ENCODE results near the gene PRIMPOL.
"Not testable (repeated sequence)": the region's sequence is repeated elsewhere in the genome, so short reads cannot be mapped to it uniquely, and the experiment has no call there.

PRIMPOL gene

DNA sequence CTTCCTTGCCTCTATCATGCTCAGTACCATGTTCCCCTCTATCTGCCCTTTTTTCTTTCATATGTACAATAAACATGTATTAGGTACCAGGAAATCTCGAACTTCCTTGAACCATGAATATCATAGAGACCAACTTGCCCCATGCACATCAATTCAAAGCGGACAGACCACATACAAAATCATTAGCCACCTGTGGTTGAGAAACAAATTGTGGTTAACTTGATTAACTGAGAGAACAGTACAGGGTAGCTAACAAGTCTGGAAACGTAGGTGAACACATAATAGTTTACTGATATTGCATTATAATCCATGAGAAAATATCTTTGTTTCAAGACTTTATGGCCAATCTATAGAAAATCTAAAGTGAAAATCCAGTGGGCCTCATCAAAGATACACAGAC is 8.5 kb upstream of the PRIMPOL start:
- DNase-seq (ENCODE audit: low read depth in 2 of 2), result no peak

DNA sequence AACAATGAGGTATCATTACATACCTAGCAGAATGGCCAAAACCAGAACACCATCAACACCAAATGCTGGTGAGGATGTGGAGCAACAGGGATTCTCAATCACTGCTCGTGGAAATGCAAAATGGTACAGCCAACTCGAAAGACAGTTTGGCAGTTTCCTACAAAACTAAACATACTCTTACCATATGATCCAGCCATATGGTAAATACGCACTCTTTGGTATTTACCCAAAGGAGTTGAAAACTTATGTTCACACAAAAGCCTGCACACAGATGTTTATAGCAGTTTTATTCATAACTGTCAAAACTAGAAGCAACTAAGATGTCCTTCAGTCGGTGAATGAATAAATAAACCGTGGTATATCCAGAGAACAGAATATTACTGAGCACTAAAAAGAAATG is 8.1 kb upstream of the PRIMPOL start:
- no peak for DNase-seq (ENCODE audit: low read depth in 2 of 2)

DNA sequence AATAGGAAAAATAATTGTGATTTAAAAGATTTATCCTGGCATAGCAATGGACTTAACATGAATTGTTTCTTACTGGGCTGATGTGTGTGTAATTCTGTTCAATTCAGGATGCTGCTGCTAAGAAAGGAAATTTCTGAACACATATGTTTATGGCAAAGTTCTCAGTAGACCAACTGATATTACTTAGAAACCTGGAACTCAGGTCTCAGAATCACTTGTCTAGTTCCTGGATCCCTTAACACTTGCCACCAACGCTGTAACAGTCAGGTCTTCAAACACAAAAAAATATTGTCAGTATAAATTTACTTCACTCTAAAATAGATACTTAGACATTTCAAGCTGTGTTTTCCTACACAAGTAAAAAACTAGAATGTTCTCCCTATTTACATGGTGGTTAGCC is 5.8 kb upstream of the PRIMPOL start:
- DNase-seq (ENCODE audit: low read depth in 2 of 2), result no peak

DNA sequence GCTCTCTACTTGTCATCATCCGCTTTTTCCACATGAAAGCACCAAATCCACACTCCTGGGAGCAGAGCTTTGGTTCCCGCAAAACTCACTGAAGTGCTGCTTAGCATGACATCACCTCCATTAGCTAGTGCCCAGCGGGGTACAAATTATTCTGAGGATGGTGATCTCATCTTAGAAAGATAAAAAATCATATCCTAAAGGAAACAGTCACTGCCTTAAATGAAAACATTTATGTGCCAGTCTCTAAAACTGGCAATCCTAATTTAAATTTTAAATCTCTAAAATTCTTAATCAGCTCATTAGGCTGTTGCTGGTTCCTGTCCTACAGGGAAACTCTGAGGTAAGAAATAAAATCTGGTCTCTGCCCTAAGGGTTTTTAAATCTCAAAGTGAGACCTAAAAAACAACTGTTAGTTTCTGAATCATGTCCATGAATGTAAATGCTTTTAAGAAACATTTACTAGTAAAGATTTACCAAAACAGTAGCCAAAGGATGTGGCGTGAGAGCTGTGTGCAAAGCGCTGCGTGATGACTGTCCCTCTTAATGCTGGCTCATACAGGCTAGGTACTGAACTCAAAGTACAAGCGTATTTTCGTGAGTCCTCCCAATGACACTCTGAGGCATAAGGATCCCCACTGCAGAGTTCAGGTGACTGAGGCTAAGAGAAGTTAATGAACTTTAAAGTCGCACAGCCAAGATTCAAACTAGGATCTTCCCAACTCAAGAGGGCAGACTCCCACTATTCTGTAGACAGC is 4.8 kb upstream of the PRIMPOL start:
- DNase-seq (ENCODE audit: low read depth in 2 of 2), result no peak

DNA sequence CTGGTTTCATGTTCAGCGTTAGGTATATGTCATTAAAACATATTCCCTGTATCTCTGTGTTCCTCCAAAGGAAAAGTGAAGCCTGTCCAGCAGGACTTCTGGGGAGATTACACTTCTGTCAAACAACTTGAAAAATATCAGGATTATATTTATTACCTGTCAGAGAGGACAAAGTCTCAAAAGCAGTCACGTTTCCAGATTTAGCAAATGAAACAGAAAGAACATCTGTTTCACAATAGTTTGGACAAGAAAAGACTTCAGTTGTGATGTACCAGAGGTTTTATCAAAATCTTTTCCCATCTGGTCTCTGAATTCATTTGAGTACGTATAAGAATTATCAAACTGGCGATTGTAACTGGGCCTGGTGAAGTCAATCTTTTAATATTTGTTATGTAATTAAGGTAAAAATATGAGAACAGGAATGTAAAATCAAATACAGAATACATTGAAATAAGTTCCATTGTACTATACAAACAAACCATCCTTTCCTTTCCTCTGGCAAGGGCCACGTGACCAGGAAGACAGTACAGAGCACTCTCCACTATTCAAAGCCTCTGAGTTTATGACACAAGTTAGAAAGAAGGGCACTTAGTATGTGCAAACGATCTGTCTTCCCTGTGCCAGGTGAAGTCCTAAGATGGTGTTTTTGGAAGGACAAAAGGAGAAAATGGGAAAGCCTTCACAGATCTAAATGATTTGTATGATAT is 3.5 kb upstream of the PRIMPOL start:
- DNase-seq (ENCODE audit: low read depth in 2 of 2), result no peak

DNA sequence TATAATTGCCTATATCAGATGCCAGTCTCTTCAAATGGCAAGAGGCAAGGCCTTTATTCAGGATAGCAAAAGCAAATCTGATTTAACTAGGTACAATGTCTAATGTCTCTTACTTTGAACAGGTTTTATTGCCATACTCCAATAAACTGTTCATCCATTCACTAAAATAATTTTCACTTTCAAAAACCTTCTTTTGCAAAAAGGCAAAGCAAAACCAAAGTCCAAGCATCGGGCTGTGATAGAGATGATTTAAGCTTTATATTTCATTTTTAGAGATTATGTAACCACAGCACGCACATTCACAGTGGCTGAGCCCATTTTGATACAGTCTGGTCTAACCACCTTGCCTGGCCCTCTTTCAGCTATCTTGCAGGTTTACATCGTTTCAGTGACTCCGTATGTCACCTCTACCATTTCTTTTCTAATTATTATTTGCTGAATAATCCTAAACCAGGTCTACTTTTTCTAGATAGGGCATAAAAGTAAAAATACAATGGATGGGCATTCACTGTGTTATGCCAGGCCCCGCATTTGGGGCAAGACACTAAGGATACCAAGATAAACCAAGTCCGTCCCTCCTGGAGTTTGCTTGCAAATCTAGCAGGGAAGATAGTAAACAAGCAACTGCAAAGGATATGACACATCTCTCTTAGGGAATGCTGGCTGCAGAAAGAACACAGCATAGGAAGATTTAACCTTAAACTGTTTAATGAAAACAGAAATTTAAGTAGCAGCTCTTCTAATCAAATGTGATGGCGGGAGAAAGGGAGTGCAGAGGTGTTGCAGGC is 2.1 kb upstream of the PRIMPOL start:
- DNase-seq (ENCODE audit: low read depth in 2 of 2), result no peak

DNA sequence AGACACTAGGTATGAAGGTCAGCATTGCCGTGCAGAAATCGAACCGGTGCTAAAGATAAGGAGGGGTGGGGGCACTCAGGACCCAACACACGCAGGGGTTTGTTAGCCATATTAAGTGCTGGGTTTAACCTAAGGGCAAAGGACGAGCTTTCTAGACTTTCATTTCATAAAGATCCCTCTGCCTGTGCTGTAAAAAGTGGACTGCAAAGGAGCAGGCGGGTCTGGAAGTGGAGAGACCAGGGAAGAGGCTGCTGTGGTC is 1.6 kb upstream of the PRIMPOL start:
- no peak for DNase-seq (ENCODE audit: low read depth in 2 of 2)

DNA sequence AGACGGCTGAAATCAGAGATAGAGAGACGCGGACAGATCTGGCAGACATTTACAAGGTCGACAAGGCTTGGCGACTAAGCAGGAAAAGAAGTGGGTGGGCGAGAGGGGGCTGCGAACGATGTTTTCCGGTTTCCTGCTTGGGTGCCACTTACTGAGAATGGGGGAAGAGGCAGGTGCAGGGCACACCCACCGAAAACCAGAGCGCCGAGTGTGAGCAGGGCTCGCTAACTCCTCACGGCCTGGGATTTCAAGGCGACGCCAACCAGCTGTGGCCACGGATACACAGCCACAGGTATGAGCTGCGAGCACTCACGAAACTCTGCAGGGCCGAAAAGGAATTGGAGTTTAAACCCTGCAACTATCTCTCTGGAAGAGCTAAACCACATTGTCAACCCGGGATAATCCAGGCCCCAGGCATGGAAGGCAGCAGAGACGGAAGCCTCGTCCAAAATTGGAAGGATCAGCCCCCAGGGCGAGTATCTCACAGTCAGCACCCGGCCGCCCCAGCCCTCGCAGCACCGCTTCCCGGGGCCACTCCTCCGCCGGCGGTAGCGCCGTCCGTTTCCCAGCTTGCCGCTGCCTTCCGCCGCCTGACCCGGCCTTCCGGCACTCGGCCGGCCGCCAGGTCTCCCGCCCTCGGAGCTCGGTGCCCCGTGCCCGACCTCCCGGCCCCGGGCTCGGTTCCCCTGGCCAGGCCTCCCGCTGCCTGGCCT is 1.1 kb upstream of the PRIMPOL start:
- peak; percentile 16 to 32 for DNase-seq (ENCODE audit: low read depth in 2 of 2)

DNA sequence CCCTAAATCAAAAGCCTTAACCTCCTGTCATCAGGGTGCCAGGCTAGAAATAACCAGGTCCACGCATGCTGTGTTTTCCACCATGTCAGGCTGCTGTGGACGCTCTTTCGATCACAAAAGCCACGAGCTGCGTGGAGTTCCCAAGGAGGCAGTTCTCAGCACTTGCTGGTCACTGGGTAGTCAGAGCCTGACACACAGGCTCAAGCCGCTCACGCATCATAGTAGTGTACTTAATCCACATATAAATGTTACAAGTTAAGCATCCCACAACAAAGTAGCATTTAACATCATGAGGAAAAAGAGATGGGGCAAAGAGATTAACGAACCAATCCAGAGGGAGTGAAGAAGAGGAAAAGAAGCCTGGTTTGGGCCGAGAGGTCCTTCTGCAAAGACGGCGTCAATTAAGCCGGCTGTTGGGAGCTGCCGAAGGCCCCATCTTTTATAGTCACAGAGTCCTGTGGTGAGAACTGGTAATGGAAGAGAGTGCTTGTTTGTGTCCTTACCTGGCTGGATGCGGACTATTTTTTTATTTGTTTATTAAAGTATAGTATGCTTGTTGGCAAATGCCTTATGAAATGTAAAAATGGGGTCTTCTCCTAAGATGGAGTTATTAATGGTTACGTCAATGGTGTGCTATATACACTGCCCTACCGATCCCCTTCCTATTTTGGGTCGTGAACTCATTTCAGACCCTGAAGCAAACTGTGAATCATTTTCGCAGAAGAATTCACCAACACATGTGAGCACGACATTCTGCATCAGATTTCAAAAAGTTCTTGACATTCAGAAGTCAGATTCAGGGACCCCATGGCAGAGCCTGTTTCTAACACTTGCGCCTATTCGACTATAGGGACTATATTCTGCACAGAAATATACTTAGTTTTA is 675 bp downstream of the PRIMPOL start:
- no peak for DNase-seq (ENCODE audit: low read depth in 2 of 2)

DNA sequence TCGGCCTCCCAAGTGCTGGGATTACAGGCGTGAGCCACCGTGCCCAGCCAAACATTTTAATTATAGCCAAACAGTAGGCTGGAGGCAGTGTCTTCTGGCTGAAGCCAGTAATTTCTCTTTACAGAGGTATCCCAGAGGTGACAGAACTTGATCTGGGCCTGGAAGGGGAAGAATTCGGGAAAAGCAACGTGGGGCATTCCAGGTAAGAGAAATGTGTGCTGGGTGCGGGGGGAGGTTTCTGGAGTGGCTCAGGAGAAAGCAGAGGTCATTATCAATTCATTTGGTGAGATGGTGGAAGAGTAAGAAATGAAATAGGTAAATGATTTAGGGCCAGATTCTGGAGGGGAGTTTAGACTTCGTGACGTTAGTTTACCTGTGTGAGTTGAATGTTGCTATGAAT is 2.4 kb downstream of the PRIMPOL start:
- no peak for DNase-seq (ENCODE audit: low read depth in 2 of 2)

DNA sequence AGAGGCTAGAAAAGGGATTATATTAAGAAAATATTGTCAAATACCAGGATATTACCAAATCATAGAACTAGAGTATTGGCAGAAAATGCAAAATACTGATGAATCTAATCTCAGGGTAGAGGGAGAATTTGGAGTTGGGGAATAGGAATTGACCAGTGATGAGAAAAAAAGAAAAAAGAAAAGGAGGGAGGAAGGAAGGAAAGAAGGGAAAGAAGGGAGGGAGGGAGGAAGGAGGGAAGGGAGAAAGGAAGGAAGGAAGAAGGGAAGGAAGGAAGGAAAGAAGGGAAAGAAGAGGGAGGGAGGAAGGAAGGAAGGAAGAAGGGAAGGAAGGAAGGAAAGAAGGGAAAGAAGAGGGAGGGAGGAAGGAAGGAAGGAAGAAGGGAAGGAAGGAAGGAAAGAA is 3.1 kb downstream of the PRIMPOL start:
- not testable (repeated sequence) for DNase-seq (ENCODE audit: low read depth in 2 of 2)

DNA sequence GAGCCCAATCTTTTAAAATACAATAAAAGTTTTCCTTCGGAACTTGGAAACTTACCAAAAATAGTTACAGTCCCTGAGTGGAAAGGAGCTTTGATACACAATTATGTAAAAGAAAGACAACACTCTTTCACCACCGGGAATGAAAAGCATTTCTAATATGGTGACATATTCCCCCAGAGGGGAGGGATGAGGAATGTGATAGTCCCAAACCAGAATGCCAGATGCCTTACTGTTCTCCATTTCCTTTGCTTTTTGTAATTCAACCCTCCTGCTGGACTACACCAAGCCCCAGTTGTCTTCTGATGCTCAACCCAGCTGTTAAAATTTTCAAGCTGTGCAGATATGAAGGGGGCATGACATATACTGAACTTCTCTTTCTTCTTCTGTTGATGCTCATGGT is 4.1 kb downstream of the PRIMPOL start:
- DNase-seq (ENCODE audit: low read depth in 2 of 2), result no peak

DNA sequence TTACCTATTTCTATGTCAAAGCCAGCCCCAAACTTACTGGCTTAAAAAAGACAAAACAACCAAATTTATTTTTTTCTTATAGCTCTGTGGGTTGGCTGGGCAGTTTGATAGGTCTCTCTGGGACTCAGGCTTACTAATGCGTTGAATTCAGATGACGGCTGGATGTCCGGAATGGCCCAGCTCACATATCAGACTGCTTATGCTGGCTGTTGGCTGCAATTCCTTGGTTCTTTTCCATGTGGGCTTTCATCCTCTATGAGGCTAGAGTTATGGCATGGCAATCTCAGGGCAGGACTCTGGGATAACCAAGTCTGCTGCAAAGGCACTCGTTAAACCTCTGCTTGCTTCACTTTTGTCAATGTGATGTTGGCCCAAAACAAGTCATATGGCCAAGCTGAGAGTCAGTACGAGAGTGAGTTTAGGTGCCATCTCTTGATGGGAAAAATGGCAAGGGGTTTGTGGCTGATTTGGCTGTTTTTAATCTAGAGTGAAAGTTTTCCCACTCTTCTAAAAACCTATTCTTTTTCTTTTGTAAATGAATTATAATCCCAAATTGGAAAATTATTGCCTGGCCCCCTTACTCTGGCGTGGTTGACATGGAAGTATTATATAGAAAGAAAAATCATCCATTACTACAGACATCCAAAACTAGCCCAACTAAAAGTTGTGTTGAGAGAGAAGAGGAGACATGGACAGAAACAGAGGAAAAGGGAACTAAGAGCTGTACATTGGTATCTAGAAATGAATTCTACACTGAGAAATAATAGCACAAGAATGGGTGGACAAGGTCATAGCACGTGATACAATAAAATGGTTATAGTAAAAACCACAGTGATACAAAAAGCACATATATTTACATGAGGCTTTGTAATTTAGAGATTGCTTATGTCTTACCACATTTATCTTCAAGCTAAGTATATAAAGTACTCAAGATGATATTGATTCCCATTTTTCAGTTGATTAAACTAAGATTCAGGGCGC is 6.6 kb downstream of the PRIMPOL start:
- no peak for DNase-seq (ENCODE audit: low read depth in 2 of 2)

DNA sequence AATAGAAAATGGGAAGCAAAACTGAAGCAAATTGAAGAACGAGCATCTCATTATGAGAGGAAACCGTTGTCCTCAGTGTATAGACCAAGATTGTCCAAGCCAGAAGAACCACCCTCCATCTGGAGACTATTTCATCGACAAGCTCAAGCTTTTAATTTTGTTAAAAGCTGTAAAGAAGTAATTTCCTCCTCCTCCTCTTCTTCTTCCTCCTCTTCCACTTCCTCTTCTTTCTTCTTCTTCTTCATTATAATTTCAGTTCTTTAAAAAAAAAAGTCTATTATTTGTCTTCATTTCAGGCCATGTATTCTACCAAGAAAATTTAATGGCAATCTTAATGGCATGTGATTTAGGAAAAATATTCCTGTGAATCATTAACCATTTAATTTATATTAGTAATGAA is 7.6 kb downstream of the PRIMPOL start:
- no peak for DNase-seq (ENCODE audit: low read depth in 2 of 2)

DNA sequence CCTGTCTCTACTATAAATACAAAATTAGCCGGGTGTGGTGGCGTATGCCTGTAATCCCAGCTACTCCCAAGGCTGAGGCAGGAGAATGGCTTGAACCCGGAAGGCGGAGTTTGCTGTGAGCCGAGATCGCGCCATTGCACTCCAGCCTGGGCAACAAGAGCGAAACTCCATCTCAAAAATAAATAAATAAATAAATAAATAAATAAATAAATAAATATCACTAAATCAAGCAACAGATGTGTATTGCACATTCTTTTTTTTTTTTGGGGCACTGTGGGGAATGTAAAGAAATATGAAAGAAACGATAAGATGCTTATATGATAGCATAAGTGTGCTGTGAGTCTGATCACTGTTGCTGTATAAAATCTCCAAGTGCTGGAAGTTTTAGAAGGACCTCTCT is 8.3 kb downstream of the PRIMPOL start:
- not testable (repeated sequence) for DNase-seq (ENCODE audit: low read depth in 2 of 2)

DNA sequence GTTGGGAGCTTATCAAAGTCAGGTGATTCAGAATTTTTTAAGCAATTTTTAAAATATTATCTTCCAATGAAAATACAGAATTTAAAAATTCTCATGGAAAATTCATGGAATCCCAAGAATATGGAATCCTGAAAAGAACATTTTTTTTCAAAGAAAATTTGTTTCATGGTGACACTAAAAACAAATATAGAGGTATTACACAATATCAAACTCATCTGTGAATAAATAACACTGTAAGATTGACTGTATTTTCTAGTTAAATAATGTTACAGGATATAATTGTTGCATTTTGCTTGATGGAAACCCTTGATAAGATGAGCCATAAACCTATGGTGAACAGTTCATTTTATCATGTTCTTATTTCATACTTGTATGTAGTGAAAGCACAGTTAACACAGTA is 11.4 kb downstream of the PRIMPOL start:
- DNase-seq (ENCODE audit: low read depth in 2 of 2), result no peak

DNA sequence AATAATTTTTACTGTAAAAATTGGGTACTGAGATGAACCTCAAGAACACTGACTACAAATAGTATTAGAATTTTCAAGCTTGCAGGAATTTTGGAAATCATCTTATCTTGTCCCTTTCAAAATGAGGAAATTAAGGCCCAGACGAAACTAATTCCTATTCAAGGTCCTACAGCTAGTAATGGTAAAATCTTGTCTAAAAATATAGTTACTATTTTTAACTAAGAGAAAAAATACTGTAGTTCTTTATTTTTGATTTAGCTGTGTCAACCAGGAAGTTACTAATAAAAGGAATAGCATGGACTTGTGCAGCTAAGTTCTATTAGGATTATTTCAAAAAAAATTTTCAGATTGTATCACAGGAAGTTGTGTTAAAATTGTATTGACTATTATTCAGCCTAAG is 12.7 kb downstream of the PRIMPOL start:
- DNase-seq (ENCODE audit: low read depth in 2 of 2), result no peak

DNA sequence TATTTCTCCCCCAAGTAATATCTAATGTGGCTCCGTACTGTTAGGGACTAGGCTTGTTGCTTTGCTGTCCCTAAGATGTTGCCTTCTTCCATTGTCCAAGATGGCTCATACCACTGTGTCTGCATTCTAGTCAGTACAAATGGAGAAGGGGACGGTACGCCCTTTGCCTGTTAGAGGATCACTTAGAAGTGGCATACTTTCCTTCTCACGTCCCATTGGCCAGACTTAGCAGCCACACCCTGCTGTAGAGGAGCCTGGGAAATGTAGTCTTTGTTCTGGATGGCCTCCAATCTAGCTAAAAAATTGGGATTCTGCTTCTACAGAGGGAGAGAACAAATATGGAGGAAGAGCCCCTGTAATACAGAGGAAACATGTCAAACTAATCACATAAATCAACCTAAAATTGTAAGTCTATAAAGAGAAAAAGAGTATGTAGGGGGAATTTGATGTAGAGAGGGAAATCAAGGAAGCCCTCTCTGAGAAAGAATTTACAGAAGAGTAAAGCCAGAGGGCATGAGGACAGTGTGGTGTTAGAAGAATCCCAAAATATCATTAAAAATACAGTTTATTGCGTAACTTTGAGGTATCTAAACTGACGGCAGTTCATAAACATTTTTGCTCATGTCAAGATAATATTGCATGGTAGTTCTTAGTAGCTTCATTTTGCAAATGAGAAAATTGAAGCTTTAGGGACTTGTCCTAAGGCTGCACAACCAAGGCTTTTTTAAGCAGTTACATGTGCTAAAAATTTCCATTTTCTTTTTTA is 15.1 kb downstream of the PRIMPOL start:
- no peak for DNase-seq (ENCODE audit: low read depth in 2 of 2)

DNA sequence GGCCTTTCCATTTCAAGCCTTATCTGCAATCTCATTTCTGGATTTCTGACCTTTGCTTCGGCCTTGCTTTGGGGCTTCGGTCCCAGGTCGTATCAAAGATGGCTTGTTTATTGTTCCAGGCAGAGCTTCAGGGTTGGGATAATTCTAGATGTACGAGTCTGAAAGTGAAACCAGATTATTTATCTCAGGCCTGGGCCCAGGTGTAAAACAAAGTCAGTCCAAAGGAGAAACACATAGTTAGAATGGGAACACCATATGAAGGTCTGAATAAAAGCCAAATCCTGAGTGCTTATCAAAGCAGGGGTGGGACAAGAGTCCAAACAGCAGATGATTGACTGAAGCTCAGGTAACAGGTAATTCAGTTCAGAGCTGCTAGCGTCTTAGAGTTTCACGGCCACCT is 17.1 kb downstream of the PRIMPOL start:
- no peak for DNase-seq (ENCODE audit: low read depth in 2 of 2)
